ENCODE measurements around the gene SLC6A6.
A peak's percentile ranks its signal among the peaks of the same experiment; 100 is the strongest.

Gene SLC6A6

GRCh38 chr3:14418296-14419250 lies 16.2 kb downstream of the SLC6A6 start:
- DNase-seq (ENCODE audit: low read depth in 2 of 2) = no peak

GRCh38 chr3:14422016-14422963 lies 19.9 kb downstream of the SLC6A6 start:
- no peak for DNase-seq (ENCODE audit: low read depth in 2 of 2)

GRCh38 chr3:14423197-14423743 lies 20.9 kb downstream of the SLC6A6 start:
- no peak for DNase-seq (ENCODE audit: low read depth in 2 of 2)

GRCh38 chr3:14423963-14424362 lies 21.6 kb downstream of the SLC6A6 start:
- DNase-seq (ENCODE audit: low read depth in 2 of 2) = no peak

- DNase-seq (ENCODE audit: low read depth in 2 of 2) = peak in 1 of 2 donors; percentile 31
Measured at GRCh38 chr3:14424711-14425580, 22.5 kb downstream of the SLC6A6 start.

GRCh38 chr3:14425581-14426304 lies 23.3 kb downstream of the SLC6A6 start:
- no peak for DNase-seq (ENCODE audit: low read depth in 2 of 2)

GRCh38 chr3:14426305-14426620 lies 23.9 kb downstream of the SLC6A6 start:
- no peak for DNase-seq (ENCODE audit: low read depth in 2 of 2)

- peak in 1 of 2 donors; percentile 17 for DNase-seq (ENCODE audit: low read depth in 2 of 2)
Measured at GRCh38 chr3:14428087-14429033, 26.0 kb downstream of the SLC6A6 start.

GRCh38 chr3:14429237-14429636 lies 26.8 kb downstream of the SLC6A6 start:
- DNase-seq (ENCODE audit: low read depth in 2 of 2) = no peak

- DNase-seq (ENCODE audit: low read depth in 2 of 2) = no peak
Measured at GRCh38 chr3:14429640-14430039, 27.2 kb downstream of the SLC6A6 start.

GRCh38 chr3:14430053-14430452 lies 27.6 kb downstream of the SLC6A6 start:
- no peak for DNase-seq (ENCODE audit: low read depth in 2 of 2)

GRCh38 chr3:14430706-14431451 lies 28.5 kb downstream of the SLC6A6 start:
- DNase-seq (ENCODE audit: low read depth in 2 of 2) = no peak

- no peak for DNase-seq (ENCODE audit: low read depth in 2 of 2)
Measured at GRCh38 chr3:14431452-14431916, 29.1 kb downstream of the SLC6A6 start.

- peak; percentile 89 to 92 for DNase-seq (ENCODE audit: low read depth in 2 of 2)
Measured at GRCh38 chr3:14431917-14432834, 29.8 kb downstream of the SLC6A6 start.

GRCh38 chr3:14433106-14433505 lies 30.7 kb downstream of the SLC6A6 start:
- DNase-seq (ENCODE audit: low read depth in 2 of 2) = no peak

GRCh38 chr3:14434126-14434497 lies 31.7 kb downstream of the SLC6A6 start:
- no peak for DNase-seq (ENCODE audit: low read depth in 2 of 2)

- DNase-seq (ENCODE audit: low read depth in 2 of 2) = no peak
Measured at GRCh38 chr3:14434498-14435151, 32.2 kb downstream of the SLC6A6 start.

All from activated CD8-positive, alpha-beta memory T cell treated with anti-CD3 and anti-CD28 coated beads for 4 hours (primary cell).